KOPT-K1 (cell line): ENCODE measurements around the gene NDUFC1.

Source experiments
- H3K27ac ChIP-seq: fragments of 200-600 bp; sonication (generic); 2 replicates; pipeline ENCODE4 v1.5.1; 2016; ENCODE audit warnings: antibody characterized with exemption, mild to moderate bottlenecking, low read depth, low read length; ENCODE audit not compliant: poor library complexity, severe bottlenecking
- H3K36me3 ChIP-seq: fragments of 200-600 bp; sonication (generic); 2 replicates; pipeline ENCODE4 v1.5.1; 2017; ENCODE audit warnings: antibody characterized with exemption, mild to moderate bottlenecking, low read length, moderate library complexity; ENCODE audit not compliant: insufficient read depth
- H3K9me3 ChIP-seq: fragments of 200-600 bp; sonication (generic); 2 replicates; pipeline ENCODE4 v1.5.1; 2017; ENCODE audit warnings: antibody characterized with exemption, low read length, mild to moderate bottlenecking; ENCODE audit not compliant: insufficient read depth, poor library complexity, severe bottlenecking

NDUFC1 gene

GRCh38 chr4:139245590-139245989, 56.7 kb downstream of the NDUFC1 start:
- Histone ChIP-seq H3K9me3 (no peaks in the 10 kb centered on the region), H3K27ac (no peak overlapping the region), H3K36me3 (no peaks in the 10 kb centered on the region)

- Histone ChIP-seq H3K9me3 (no peaks in the 10 kb centered on the region), H3K36me3 (no peaks in the 10 kb centered on the region), H3K27ac (no peak overlapping the region)
Observed at GRCh38 chr4:139243448-139244365, 58.6 kb downstream of the NDUFC1 start.

- Histone ChIP-seq H3K9me3 (no peaks in the 10 kb centered on the region), H3K36me3 (no peaks in the 10 kb centered on the region), H3K27ac (no peak overlapping the region)
Observed at GRCh38 chr4:139242511-139243051, 59.7 kb downstream of the NDUFC1 start.

- no peak overlapping the region for H3K27ac ChIP-seq
- no peaks in the 10 kb centered on the region for H3K36me3 ChIP-seq
- no peaks in the 10 kb centered on the region for H3K9me3 ChIP-seq
Observed at GRCh38 chr4:139241784-139242151, 60.5 kb downstream of the NDUFC1 start.

- no peaks in the 10 kb centered on the region for H3K9me3 ChIP-seq
- no peaks in the 10 kb centered on the region for H3K36me3 ChIP-seq
- no peak overlapping the region for H3K27ac ChIP-seq
Observed at GRCh38 chr4:139241086-139241783, 61.0 kb downstream of the NDUFC1 start.
